Panc1 (cell line): ENCODE measurements around the gene SLC36A3. TPM values are rescaled to one million over a fixed set of nuclear protein-coding genes. Genes with fewer than 3 reads are reported as not detected.

ENCODE experiments used
- ATAC-seq: fragments of 200-7000 bp; cut with Tn5 transposase; 2 replicates; pipeline ENCODE4 v1.9.1; 2020; ENCODE audit warnings: mild to moderate bottlenecking, moderate library complexity
- BruUV-seq: library from RNA; stranded (reverse); fragments of 400-500 nt; replicated peaks from 2 replicates; lab custom pipeline; 2021; lab: Mats Ljungman, UMichigan
- CTCF ChIA-PET: fragments of 300-600 bp; sonication (Branson Sonifier 250); formaldehyde crosslinking; loops from one replicate; lab custom pipeline; 2022; ENCODE audit warnings: antibody characterized with exemption; lab: Charles Lee
- POLR2A ChIA-PET: fragments of 300-600 bp; sonication (Branson Sonifier 250); formaldehyde crosslinking; loops from one replicate; lab custom pipeline; 2022; ENCODE audit warnings: antibody characterized with exemption; lab: Charles Lee
- DNase-seq: peaks from one replicate; pipeline ENCODE4 v3.0.0-alpha.2; 2010; ENCODE audit warnings: low read depth, low spot score
- H3K27ac ChIP-seq: 2 replicates; pipeline ENCODE4 v1.5.1; 2011; ENCODE audit warnings: mild to moderate bottlenecking, low read length, inconsistent platforms
- H3K27me3 ChIP-seq: fragments of 200-500 bp; sonication (Bioruptor generic); 2 replicates; pipeline ENCODE4 v1.6.0; 2014; ENCODE audit warnings: low read length, inconsistent platforms; ENCODE audit not compliant: control insufficient read depth, insufficient read depth
- H3K36me3 ChIP-seq: fragments of 200-500 bp; sonication (Bioruptor generic); 2 replicates; pipeline ENCODE4 v1.5.1; 2014; ENCODE audit warnings: inconsistent platforms, mild to moderate bottlenecking, low read length, moderate library complexity; ENCODE audit not compliant: control insufficient read depth, insufficient read depth
- H3K4me1 ChIP-seq: 2 replicates; pipeline ENCODE4 v1.5.1; 2011; ENCODE audit warnings: inconsistent platforms, mild to moderate bottlenecking, low read length, moderate library complexity; ENCODE audit not compliant: control insufficient read depth, insufficient read depth
- H3K4me3 ChIP-seq, 2 experiments: 2 replicates each; pipeline ENCODE4 v1.5.1; 2011 to 2012; ENCODE audit warnings: low read depth in 2 of 2, low read length in 2 of 2, mild to moderate bottlenecking in 2 of 2, inconsistent platforms in 1 of 2, moderate library complexity in 1 of 2
- H3K9me3 ChIP-seq: fragments of 200-500 bp; sonication (Bioruptor generic); 2 replicates; pipeline ENCODE4 v1.5.1; 2014; ENCODE audit warnings: low read depth, mild to moderate bottlenecking, inconsistent platforms, low read length, moderate library complexity; ENCODE audit not compliant: control insufficient read depth, insufficient read depth
- POLR2AphosphoS5 ChIP-seq: IDR thresholded peaks from 2 replicates; pipeline ENCODE4 v1.6.1; 2012; ENCODE audit warnings: mild to moderate bottlenecking, low read depth, low read length, moderate library complexity
- SIN3A ChIP-seq: IDR thresholded peaks from 2 replicates; pipeline ENCODE4 v1.6.1; 2012; ENCODE audit warnings: low read depth, mild to moderate bottlenecking, low read length, moderate library complexity, borderline replicate concordance; ENCODE audit not compliant: insufficient read depth
- TCF7L2 ChIP-seq: IDR thresholded peaks from 2 replicates; pipeline ENCODE4 v1.6.1; 2011; ENCODE audit warnings: mild to moderate bottlenecking, low read depth, low read length, inconsistent platforms
- in situ Hi-C: cut with HindIII; loops from 2 replicates; pipeline ENCODE4 v1.10.0; 2016; ENCODE audit warnings: low sequenced_read_pairs, low pct_unique_long_range_greater_than_20kb
- intact Hi-C: fragments of 100-400 bp; cut with micrococcal nuclease; formaldehyde crosslinking; loops from one replicate; pipeline ENCODE4 v1.10.0; 2022; ENCODE audit not compliant: unreplicated experiment
- total RNA-seq: library from RNA; stranded (reverse); gene quantifications from one replicate; pipeline ENCODE4 v1.2.1, GENCODE V29; 2021; ENCODE audit not compliant: unreplicated experiment
- TF ChIP-seq, protein P1 (sequence below): fragments of 450-650 bp; IDR thresholded peaks from 2 replicates; pipeline ENCODE4 v1.5.1; 2017; ENCODE audit warnings: mild to moderate bottlenecking
- TF ChIP-seq, protein P2 (sequence below), 2 experiments: IDR thresholded peaks; 2 replicates each; pipeline ENCODE4 v1.6.1; 2011 to 2012; ENCODE audit warnings: low read depth in 2 of 2, control low read depth in 1 of 2, low read length in 1 of 2, mild to moderate bottlenecking in 1 of 2, moderate library complexity in 1 of 2; ENCODE audit not compliant: insufficient read depth in 1 of 2

SLC36A3 gene
- total RNA-seq, 1 experiment from 2014 or later = not detected

DNA sequence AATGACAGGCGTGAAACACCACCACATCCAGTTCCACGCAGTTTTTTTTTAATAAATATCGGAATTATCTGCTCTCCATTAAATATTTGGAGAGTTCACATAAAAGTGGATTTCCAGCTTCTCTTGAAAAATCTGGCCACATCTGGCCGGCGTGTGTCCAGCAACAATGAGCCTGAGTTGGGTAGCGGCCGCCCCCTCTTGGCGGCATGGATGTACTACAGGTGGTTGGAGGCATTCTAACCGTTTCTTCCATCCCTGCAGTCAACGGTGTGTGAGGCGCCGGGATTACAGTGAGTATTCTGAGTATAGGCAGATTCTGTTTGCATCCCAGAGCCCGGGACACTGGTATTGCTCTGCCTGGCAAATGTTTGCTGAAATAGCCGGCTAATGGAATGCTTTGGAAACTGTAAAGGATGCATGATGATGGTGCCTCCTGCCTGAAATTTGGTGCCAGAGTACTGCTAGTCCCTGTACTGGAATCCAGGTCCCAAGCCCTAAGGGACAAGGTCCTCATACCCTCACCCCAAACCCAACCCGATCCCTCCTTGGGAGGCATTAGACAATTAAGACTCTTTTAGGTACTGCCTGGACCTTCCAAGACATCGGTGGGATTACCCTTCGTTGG lies 64.2 kb downstream of the SLC36A3 start:
- ChIA-PET CTCF (interaction anchor here (0.6 to 1.0 kb wide), 3 partner anchors 13 to 114 kb away, joined by 3 to 7 read pairs (median 3); partner anchors contain the start of gene GM2A), POLR2A (no interaction called here)
- H3K4me3 ChIP-seq = no peak overlapping the region
- peak; percentile 86 for ATAC-seq
- no TSS peak for BruUV-seq
- H3K27ac ChIP-seq = no peak overlapping the region
- no peak for DNase-seq
- no peaks in the 10 kb centered on the region for H3K9me3 ChIP-seq
- TF ChIP-seq, protein P1, sequence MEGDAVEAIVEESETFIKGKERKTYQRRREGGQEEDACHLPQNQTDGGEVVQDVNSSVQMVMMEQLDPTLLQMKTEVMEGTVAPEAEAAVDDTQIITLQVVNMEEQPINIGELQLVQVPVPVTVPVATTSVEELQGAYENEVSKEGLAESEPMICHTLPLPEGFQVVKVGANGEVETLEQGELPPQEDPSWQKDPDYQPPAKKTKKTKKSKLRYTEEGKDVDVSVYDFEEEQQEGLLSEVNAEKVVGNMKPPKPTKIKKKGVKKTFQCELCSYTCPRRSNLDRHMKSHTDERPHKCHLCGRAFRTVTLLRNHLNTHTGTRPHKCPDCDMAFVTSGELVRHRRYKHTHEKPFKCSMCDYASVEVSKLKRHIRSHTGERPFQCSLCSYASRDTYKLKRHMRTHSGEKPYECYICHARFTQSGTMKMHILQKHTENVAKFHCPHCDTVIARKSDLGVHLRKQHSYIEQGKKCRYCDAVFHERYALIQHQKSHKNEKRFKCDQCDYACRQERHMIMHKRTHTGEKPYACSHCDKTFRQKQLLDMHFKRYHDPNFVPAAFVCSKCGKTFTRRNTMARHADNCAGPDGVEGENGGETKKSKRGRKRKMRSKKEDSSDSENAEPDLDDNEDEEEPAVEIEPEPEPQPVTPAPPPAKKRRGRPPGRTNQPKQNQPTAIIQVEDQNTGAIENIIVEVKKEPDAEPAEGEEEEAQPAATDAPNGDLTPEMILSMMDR = peak; percentile 84
- TF ChIP-seq, protein P2, sequence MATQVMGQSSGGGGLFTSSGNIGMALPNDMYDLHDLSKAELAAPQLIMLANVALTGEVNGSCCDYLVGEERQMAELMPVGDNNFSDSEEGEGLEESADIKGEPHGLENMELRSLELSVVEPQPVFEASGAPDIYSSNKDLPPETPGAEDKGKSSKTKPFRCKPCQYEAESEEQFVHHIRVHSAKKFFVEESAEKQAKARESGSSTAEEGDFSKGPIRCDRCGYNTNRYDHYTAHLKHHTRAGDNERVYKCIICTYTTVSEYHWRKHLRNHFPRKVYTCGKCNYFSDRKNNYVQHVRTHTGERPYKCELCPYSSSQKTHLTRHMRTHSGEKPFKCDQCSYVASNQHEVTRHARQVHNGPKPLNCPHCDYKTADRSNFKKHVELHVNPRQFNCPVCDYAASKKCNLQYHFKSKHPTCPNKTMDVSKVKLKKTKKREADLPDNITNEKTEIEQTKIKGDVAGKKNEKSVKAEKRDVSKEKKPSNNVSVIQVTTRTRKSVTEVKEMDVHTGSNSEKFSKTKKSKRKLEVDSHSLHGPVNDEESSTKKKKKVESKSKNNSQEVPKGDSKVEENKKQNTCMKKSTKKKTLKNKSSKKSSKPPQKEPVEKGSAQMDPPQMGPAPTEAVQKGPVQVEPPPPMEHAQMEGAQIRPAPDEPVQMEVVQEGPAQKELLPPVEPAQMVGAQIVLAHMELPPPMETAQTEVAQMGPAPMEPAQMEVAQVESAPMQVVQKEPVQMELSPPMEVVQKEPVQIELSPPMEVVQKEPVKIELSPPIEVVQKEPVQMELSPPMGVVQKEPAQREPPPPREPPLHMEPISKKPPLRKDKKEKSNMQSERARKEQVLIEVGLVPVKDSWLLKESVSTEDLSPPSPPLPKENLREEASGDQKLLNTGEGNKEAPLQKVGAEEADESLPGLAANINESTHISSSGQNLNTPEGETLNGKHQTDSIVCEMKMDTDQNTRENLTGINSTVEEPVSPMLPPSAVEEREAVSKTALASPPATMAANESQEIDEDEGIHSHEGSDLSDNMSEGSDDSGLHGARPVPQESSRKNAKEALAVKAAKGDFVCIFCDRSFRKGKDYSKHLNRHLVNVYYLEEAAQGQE (IDR thresholded peaks at IDR 0.05; ENCODE audit: insufficient read depth in 1 of 2, low read depth in 2 of 2, low read length in 1 of 2) = no peak
- no peak for TF ChIP-seq SIN3A
- no peaks in the 10 kb centered on the region for H3K27me3 ChIP-seq
- intact Hi-C loops (loop anchor here (2.0 kb wide), 1 partner anchor 113 kb away; no protein-coding TSS in a partner anchor), in situ Hi-C loops (no loop called here)
- no peaks in the 10 kb centered on the region for H3K4me1 ChIP-seq
- no peaks in the 10 kb centered on the region for H3K36me3 ChIP-seq

DNA sequence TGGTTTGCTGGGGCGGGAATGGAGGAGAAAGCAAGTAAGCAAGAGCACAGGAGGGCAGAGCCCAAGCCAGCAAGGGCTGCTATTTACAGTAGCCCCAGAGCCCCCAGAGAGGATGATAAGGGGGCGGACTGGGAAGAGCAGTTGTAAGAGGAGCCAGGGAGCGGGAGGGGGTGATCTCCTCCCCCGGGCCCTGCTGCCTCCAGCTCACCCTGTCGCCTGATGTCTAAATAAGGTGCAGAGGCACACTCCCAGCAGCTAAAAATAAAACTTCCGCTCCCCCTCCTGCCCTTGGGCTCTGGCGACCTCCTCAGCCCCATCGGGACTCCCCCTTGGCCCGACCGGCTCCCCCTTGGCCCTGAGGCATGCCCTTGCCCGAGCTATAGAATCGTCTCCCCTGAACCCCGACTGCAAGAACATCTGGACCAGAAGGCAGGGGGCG lies 65.2 kb downstream of the SLC36A3 start:
- no TSS peak for BruUV-seq
- ChIA-PET CTCF (interaction anchor here (0.7 to 0.8 kb wide), 2 partner anchors 44 to 113 kb away, joined by 3 read pairs; no protein-coding TSS in a partner anchor), POLR2A (no interaction called here)
- H3K9me3 ChIP-seq = no peaks in the 10 kb centered on the region
- no peak overlapping the region for H3K4me3 ChIP-seq
- no peak for ATAC-seq
- H3K4me1 ChIP-seq = no peaks in the 10 kb centered on the region
- H3K36me3 ChIP-seq = no peaks in the 10 kb centered on the region
- no peak for DNase-seq
- intact Hi-C loops (loop anchor here (2.0 kb wide), 1 partner anchor 112 kb away; no protein-coding TSS in a partner anchor), in situ Hi-C loops (no loop called here)
- H3K27me3 ChIP-seq = no peaks in the 10 kb centered on the region
- H3K27ac ChIP-seq = no peak overlapping the region
- TF ChIP-seq TCF7L2 = no peak
- TF ChIP-seq, protein P1 = no peak
- no peak for TF ChIP-seq POLR2AphosphoS5
- TF ChIP-seq, protein P2 (IDR thresholded peaks at IDR 0.05; ENCODE audit: insufficient read depth in 1 of 2, low read depth in 2 of 2, low read length in 1 of 2) = no peak
- TF ChIP-seq SIN3A = no peak
